T47D (cell line): ENCODE results near the gene ZNF584.

Experiments
- DNase-seq, 2 experiments: peaks; one replicate each; pipeline versions ENCODE4 v3.0.0 to v3.0.0-alpha.2; 2011 to 2012; ENCODE audit warnings: low read depth in 1 of 2, low spot score in 1 of 2
- JUND ChIP-seq: IDR thresholded peaks from 2 replicates; pipeline ENCODE4 v1.6.1; 2012; ENCODE audit warnings: low read depth
- in situ Hi-C: cut with HindIII; loops from 2 replicates; pipeline ENCODE4 v1.10.0; 2016; ENCODE audit warnings: low sequenced_read_pairs, low pct_unique_long_range_greater_than_20kb

Gene ZNF584

GRCh38 chr19:58466760-58467589, 58.5 kb downstream of the ZNF584 start, which contains the start of gene ZNF324:
Gene ZNF324 (plus strand): TSS chr19:58467080. CDS start chr19:58469186, 2,106 bp downstream.
- TF ChIP-seq JUND, result no peak
- in situ Hi-C loops, result no loop called here
- peak; percentile 94 to 96 for DNase-seq
